GM21717 (cell line): ENCODE measurements around the gene GPR89A.
"Not testable (repeated sequence)": the region's sequence is repeated elsewhere in the genome, so short reads cannot be mapped to it uniquely, and the experiment has no call there.

Experiments used
- ATAC-seq: cut with Tn5 transposase; IDR thresholded peaks from one replicate; pipeline ENCODE4 v1.9.1; 2021; ENCODE audit warnings: mild to moderate bottlenecking, moderate library complexity; ENCODE audit not compliant: unreplicated experiment

GPR89A gene

GRCh38 chr1:145684858-145685257 is 77.1 kb downstream of the GPR89A start:
- not testable (repeated sequence) for ATAC-seq

DNA sequence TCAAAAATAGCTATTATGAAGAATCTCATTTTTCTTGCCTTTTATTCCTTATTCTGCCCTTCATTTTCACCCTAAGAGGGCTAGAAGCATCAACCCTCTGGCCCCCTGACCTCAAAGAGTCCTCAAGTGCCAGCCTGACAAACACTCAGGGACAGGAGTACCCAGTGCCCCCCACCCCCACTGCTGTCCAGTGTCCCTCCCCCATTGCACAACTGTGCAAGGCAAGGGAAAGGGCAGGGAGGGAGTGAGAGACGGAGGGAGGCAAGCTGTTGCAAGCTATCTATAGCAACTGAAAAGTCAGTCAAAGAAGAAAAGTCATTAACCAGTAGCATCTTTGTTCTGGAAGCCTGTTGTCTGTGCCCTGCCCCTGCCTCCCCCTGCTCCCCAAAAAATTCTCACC is 78.3 kb downstream of the GPR89A start:
- ATAC-seq = not testable (repeated sequence)

DNA sequence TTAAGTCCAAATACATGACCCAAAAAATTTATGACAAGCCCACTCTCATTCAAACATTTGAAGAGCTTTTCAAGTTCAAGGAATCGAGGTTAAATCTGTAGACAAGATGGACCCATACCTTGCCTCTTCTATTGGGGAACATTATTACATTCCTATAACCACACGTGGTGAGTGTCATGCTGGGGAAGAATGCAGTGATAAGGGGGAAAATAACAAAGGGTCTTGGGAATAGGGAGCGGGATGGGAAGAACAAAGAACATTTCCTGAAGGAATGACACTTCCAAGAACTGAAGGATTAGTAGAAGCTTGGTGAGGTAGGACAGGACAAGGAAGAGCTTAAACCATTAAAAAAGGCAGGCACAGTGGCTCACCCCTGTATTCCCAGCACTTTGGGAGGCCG is 80.5 kb downstream of the GPR89A start:
- ATAC-seq = no peak

DNA sequence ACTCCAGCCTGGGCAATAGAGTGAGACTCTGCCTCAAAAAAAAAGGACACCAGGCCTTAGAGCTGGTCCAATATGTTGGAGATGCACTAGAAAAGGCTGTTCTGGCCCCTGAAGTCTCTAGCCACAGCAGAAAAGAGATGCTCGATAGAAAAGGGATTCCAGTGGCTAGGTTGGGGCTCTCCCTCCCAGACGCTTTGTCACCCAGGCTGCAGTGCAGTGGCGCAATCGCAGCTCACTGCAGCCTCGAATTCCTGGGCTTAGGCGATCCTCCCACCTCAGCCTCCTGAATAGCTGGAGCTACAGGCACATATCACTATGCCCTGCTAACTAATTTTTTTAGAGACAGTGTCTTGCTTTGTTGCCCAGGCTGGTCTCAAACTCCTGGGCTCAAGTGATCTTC is 81.1 kb downstream of the GPR89A start:
- ATAC-seq = no peak

DNA sequence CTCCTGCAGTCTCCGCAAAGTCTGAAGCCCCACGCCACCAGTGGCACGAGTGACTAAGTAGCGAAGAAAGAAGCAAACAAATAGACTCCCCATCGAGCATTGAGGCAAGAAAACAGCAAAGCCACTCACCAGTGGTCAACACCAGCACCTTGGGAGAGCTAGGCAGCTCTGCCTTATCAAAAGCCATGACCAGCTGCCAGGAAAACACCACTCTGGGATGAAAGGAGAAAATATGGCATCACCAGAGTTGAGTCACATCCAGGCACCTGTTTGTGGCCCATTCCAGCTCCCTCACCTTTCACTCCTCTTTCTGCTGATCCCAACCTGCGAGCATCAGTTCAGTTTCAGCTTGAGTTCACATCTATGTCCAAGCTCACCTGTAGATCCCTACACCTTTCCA is 82.1 kb downstream of the GPR89A start:
- no peak for ATAC-seq

DNA sequence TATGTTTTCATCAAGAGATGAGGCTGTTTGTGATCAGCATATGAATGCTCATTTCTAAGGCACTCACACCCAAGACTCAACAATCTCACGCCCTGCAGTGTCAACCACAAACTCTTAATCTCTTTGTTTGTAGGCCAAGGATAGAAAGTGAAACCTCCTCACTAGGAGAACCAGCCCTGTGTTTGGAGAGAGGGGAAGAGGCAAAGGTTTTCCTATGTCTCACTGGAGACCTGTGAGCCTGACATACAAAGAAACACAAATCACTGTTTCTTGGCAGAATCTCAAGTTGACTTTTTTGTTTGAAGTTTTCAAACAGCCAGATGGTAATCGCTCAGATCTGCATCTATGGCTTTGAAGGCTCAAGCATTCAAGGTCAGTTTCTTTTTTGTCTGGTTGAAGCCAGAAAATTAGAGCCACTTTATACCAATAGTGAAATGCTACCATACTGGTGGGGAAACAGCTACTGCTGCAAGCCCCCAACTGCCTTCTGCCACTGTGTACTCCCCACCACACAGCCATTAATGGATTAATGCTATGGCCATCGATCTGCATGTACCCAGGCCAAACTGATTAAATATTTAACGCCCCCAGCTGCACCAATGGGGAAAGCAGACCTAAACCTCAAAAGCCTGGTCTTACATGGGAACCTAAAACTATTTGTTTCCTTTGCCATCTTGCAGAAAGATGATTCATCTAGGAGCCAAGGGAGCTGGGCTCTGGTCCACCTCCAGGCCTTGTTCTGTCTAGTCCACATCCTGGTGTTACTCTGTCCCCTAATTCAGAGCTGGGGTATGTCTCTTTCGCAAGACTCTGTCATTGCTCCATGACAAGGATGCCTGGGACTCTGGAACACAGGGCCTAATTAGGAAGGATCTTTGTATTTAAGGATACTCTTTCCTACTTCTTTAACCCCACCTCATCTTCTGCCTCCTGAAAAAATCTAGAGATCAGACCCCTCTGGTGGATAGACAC is 83.1 kb downstream of the GPR89A start:
- peak; percentile 52 for ATAC-seq

DNA sequence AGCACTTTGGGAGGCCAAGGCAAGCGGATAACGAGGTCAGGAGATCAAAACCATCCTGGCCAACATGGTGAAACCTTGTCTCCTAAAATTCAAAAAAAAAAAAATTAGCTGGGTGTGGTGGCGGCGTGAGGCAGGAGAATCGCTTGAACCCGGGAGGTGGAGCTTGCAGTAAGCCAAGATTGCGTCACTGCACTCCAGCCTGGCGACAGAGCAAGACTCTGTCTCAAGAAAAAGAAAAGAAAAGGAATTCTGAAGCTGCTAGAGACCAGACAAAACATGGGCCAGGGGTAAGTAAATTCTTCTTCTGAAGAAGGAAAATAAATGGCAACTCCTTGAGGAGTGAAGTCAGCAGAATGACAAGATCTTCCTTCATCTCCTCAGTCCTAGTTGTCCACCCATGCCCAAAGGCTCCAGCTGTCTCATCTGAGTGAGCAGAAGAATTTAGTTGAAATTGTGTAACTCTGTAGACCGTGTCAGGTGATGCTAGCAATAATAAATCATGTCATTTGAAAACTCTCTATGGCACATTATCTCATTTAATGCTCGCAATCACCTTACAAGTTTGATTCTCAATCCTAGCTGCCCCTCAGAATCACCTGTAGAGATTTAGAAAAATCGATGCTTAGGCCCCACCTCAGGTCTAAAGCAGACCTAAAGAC is 85.1 kb downstream of the GPR89A start:
- ATAC-seq = no peak

GRCh38 chr1:145695821-145696629 is 88.2 kb downstream of the GPR89A start:
- no peak for ATAC-seq

DNA sequence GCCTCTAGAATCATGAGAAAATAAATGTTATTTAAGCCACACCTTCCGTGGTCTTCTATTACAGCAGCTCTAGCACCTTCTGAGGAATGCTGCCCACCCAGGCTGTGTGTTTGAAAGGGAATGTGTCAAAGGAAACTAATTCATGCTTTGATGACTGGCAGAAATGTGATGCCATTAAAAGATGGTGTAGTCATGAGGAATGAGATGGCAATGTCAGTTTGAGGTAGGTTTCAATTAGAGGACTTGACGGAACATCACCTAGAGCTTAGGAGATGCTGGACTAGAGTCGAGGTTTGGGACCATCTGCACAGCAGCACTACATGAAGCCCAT is 88.8 kb downstream of the GPR89A start:
- ATAC-seq = no peak

GRCh38 chr1:145701306-145701862 is 93.6 kb downstream of the GPR89A start:
- ATAC-seq = no peak

- ATAC-seq = no peak
These were observed 94.3 kb downstream of the GPR89A start for GRCh38 chr1:145702052-145702451.

DNA sequence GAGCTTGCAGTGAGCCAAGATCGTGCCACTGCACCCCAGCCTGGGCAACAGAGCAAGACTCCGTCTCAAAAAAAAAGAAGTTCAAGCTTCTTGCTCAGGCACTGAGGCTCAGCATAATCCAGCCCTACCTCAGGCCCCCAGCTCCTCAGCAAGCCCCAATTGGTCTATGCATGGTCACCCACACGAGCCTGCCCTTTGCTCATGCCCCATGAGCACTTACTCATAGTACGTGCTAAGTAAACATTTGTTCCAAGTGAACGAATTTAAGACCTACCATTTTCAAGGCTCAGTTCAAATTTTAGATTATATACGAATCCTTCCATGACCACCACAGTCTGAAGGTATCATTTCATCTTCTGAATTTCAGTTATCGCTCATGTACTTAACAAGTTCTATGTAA is 95.0 kb downstream of the GPR89A start:
- ATAC-seq = no peak

GRCh38 chr1:145705622-145706021 is 97.8 kb downstream of the GPR89A start:
- no peak for ATAC-seq

GRCh38 chr1:145706086-145706664 is 98.4 kb downstream of the GPR89A start:
- ATAC-seq = no peak

DNA sequence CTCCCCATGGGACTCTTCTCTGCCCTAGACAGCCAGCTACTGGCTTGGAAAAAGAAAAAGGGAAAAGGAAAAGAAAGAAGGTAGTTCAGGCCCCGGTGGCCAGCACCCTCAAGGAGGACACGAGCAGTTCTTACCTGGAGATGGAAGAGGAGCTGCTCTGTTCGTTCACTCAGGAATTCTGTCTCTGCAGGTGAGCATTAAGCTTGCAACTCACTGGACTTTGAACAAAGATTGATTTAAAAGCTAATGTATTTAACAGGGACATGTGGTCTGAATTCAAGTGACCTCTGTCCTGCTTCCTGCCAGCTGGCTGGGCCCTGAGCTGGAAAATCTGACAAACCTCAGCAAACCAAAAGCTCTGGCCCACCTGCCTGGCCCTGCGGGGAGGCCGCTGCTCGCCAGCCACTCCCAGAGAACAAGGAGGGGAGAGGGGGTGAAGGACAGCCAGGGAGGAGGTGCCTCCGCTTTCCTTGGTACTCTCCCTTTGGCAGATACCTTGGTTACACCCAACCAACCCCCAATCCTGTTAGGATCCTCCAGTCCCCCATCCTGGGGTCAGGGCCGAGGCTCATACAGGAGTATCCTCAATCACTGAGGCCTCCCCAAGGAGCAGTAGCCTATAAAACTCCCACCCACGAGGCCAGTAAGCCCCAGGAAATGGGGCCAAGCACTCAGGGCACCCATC is 99.5 kb downstream of the GPR89A start, which contains the start of gene PDZK1:
Gene PDZK1, minus strand, starts transcription at position 186 of the 685 bp plus-strand sequence. CDS start 19,347 bp downstream, outside the sequence.
- no peak for ATAC-seq

DNA sequence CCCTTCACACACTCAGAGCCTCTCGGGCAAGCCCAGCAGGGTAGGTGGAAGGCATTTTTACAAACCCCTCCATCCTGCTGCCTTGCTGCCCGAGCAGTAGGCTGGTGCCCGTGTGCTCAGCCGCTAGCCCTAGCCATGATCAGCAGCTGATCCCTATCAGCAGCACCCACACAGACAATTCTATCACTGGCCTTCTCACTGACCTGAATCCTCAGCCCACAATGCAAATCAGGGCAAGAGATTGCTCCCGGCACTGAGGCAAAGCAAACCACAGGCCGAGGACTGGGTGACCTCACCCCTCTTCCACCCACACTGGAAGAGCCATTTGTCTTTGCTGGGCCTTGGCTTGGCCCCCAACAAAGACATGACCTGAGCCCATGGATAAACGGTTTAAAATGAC is 100.3 kb downstream of the GPR89A start:
- no peak for ATAC-seq

DNA sequence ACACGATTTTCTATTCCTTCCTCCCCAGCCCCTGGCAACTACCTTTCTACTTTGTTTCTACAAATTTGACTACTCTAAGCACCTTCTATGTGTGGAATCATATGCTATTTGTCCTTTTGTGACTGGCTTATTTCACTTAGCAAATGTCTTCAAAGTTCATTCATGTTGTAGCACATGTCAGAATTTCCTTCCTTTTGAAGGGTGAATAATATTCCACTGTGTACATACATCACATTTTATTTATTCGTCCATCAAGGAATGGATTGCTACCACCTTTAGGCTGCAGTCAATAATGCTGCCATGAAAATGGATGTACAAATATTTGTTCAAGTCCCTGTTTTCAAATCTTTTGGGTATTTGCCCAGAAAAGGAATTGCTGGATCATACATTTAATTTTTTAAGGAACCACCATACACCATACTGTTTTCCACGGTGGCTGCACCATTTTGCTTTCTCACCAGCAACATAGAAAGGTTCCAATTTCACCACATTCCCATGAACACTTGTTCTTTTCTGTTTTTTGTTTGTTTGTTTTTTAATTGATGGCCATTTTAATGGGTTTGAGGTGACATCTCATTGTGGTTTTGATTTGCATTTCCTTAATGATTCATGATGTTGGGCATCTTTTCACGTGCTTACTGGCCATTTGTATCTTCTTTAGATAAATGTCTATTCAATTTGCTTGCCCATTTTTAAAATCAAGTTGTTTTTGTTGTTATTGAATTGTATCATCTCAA is 102.7 kb downstream of the GPR89A start:
- no peak for ATAC-seq

GRCh38 chr1:145711213-145711651 is 103.4 kb downstream of the GPR89A start:
- ATAC-seq = no peak

DNA sequence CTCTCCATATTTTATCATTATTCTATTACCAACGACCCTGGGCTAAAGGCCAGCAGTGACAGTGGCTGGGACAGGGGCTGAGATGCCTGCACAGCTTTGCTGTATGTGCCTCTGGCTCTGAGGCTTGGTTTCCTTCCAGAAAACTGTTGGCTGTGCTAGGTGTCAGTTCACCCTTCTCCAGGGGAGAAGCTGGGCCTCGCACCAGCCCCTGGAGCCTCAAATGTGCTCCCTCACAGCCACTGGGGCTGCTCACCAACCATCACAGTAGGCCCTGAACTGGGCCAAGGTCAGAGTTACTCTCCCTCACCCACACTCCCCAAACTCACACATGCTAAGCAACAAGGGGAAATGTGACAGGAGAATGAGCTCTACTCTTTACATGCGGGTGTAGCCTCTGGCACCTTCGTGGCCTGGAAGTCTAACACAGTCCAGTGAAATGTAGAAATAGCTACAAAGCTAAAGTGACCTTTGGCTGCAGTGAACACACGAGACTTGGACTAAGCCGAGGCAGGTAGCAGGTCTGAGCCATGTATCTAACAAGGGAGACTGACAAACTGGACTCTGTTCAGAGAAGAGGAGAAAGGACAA is 106.8 kb downstream of the GPR89A start:
- no peak for ATAC-seq
